OCI-LY1 (cell line): Measurements from ENCODE around the gene HOTAIR.

Experiments
- H2AFZ ChIP-seq: fragments of 200-600 bp; sonication (generic), shearing (Covaris generic); 2 replicates; pipeline ENCODE4 v1.6.0; 2014; ENCODE audit warnings: antibody characterized with exemption, mild to moderate bottlenecking, low read length
- H3F3A ChIP-seq: fragments of 200-600 bp; sonication (generic), shearing (Covaris generic); 2 replicates; pipeline ENCODE4 v1.6.0; 2014; ENCODE audit warnings: mild to moderate bottlenecking, antibody characterized with exemption, low read length, moderate library complexity; ENCODE audit not compliant: insufficient read depth
- H3K27ac ChIP-seq: fragments of 200-600 bp; sonication (generic); 2 replicates; pipeline ENCODE4 v1.5.1; 2014; ENCODE audit warnings: low read length, mixed run types, mild to moderate bottlenecking, low read depth; ENCODE audit not compliant: poor library complexity, severe bottlenecking
- H3K27me3 ChIP-seq: fragments of 200-600 bp; sonication (generic); 2 replicates; pipeline ENCODE4 v1.6.0; 2014; ENCODE audit warnings: antibody characterized with exemption, mild to moderate bottlenecking, low read length, moderate library complexity; ENCODE audit not compliant: insufficient read depth
- H3K36me3 ChIP-seq: fragments of 200-600 bp; sonication (generic); 2 replicates; pipeline ENCODE4 v1.6.1; 2014; ENCODE audit warnings: mild to moderate bottlenecking, antibody characterized with exemption, low read length, moderate library complexity, mixed read lengths; ENCODE audit not compliant: insufficient read depth
- H3K4me1 ChIP-seq: fragments of 200-600 bp; sonication (generic); 2 replicates; pipeline ENCODE4 v1.5.1; 2014; ENCODE audit warnings: mild to moderate bottlenecking, low read length, moderate library complexity; ENCODE audit not compliant: insufficient read depth, severe bottlenecking
- H3K4me2 ChIP-seq: fragments of 200-600 bp; sonication (generic), shearing (Covaris generic); 2 replicates; pipeline ENCODE4 v1.6.1; 2014; ENCODE audit warnings: low read length
- H3K4me3 ChIP-seq: fragments of 200-600 bp; sonication (generic); 2 replicates; pipeline ENCODE4 v1.5.1; 2014; ENCODE audit warnings: low read length, low read depth, mild to moderate bottlenecking, mixed read lengths; ENCODE audit not compliant: poor library complexity, severe bottlenecking
- H3K79me2 ChIP-seq: fragments of 200-600 bp; shearing (Covaris generic); 2 replicates; pipeline ENCODE4 v1.6.1; 2016; ENCODE audit warnings: mixed run types, low read length, mixed read lengths; ENCODE audit not compliant: insufficient read depth
- H3K9ac ChIP-seq: fragments of 200-600 bp; sonication (generic), shearing (Covaris generic); 2 replicates; pipeline ENCODE4 v1.6.1; 2014; ENCODE audit warnings: mild to moderate bottlenecking, low read length, mixed read lengths
- H3K9me2 ChIP-seq: fragments of 200-600 bp; sonication (generic), shearing (Covaris generic); 2 replicates; pipeline ENCODE4 v1.6.1; 2014; ENCODE audit warnings: low read depth, mild to moderate bottlenecking, low read length, mixed read lengths
- H3K9me3 ChIP-seq: fragments of 200-600 bp; shearing (Covaris generic); 2 replicates; pipeline ENCODE4 v1.6.1; 2014; ENCODE audit warnings: low read length, mixed read lengths
- H4K20me1 ChIP-seq: fragments of 200-600 bp; sonication (generic), shearing (Covaris generic); 2 replicates; pipeline ENCODE4 v1.6.0; 2016; ENCODE audit warnings: mild to moderate bottlenecking, low read length; ENCODE audit not compliant: insufficient read depth
- EZH2 ChIP-seq: fragments of 200-600 bp; sonication (generic), shearing (Covaris generic); IDR thresholded peaks from 2 replicates; pipeline ENCODE4 v1.8.0; 2017; ENCODE audit warnings: borderline replicate concordance, mixed run types, mild to moderate bottlenecking, antibody characterized with exemption, low read length, moderate library complexity, mixed read lengths
- TF ChIP-seq, protein P1 (sequence below): fragments of 200-600 bp; sonication (generic), shearing (Covaris generic); IDR thresholded peaks from 2 replicates; pipeline ENCODE4 v1.5.1; 2017; ENCODE audit warnings: mild to moderate bottlenecking, antibody characterized with exemption, low read length, moderate library complexity, mixed read lengths

The HOTAIR gene

GRCh38 chr12:53998110-53998899 is 23.6 kb upstream of the HOTAIR start:
- TF ChIP-seq, protein P1, sequence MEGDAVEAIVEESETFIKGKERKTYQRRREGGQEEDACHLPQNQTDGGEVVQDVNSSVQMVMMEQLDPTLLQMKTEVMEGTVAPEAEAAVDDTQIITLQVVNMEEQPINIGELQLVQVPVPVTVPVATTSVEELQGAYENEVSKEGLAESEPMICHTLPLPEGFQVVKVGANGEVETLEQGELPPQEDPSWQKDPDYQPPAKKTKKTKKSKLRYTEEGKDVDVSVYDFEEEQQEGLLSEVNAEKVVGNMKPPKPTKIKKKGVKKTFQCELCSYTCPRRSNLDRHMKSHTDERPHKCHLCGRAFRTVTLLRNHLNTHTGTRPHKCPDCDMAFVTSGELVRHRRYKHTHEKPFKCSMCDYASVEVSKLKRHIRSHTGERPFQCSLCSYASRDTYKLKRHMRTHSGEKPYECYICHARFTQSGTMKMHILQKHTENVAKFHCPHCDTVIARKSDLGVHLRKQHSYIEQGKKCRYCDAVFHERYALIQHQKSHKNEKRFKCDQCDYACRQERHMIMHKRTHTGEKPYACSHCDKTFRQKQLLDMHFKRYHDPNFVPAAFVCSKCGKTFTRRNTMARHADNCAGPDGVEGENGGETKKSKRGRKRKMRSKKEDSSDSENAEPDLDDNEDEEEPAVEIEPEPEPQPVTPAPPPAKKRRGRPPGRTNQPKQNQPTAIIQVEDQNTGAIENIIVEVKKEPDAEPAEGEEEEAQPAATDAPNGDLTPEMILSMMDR, result no peak
- TF ChIP-seq EZH2, result no peak
- no peaks in the 10 kb centered on the region for H3K36me3 ChIP-seq
- no peak overlapping the region for H3K9ac ChIP-seq
- H3K4me3 ChIP-seq, result no peak overlapping the region
- H3F3A ChIP-seq, result no peaks in the 10 kb centered on the region
- H3K9me2 ChIP-seq, result no peaks in the 10 kb centered on the region
- no peaks in the 10 kb centered on the region for H3K4me1 ChIP-seq
- peaks cover 16% of the 10 kb centered on the region for H3K27me3 ChIP-seq
- no peak overlapping the region for H2AFZ ChIP-seq
- H3K79me2 ChIP-seq, result no peaks in the 10 kb centered on the region
- no peaks in the 10 kb centered on the region for H4K20me1 ChIP-seq
- H3K9me3 ChIP-seq, result no peaks in the 10 kb centered on the region
- H3K27ac ChIP-seq, result no peak overlapping the region
- no peak overlapping the region for H3K4me2 ChIP-seq

- H3K36me3 ChIP-seq, result no peaks in the 10 kb centered on the region
- no peak for TF ChIP-seq EZH2
- TF ChIP-seq, protein P1, result no peak
- peaks cover 16% of the 10 kb centered on the region for H3K27me3 ChIP-seq
- H3K9me3 ChIP-seq, result no peaks in the 10 kb centered on the region
- H3K9me2 ChIP-seq, result no peaks in the 10 kb centered on the region
- H2AFZ ChIP-seq, result no peak overlapping the region
- no peaks in the 10 kb centered on the region for H4K20me1 ChIP-seq
- no peak overlapping the region for H3K9ac ChIP-seq
- H3K4me3 ChIP-seq, result no peak overlapping the region
- H3K4me1 ChIP-seq, result no peaks in the 10 kb centered on the region
- no peaks in the 10 kb centered on the region for H3F3A ChIP-seq
- no peak overlapping the region for H3K27ac ChIP-seq
- no peaks in the 10 kb centered on the region for H3K79me2 ChIP-seq
- H3K4me2 ChIP-seq, result no peak overlapping the region
Measured at GRCh38 chr12:53997204-53998109, 22.7 kb upstream of the HOTAIR start.

DNA sequence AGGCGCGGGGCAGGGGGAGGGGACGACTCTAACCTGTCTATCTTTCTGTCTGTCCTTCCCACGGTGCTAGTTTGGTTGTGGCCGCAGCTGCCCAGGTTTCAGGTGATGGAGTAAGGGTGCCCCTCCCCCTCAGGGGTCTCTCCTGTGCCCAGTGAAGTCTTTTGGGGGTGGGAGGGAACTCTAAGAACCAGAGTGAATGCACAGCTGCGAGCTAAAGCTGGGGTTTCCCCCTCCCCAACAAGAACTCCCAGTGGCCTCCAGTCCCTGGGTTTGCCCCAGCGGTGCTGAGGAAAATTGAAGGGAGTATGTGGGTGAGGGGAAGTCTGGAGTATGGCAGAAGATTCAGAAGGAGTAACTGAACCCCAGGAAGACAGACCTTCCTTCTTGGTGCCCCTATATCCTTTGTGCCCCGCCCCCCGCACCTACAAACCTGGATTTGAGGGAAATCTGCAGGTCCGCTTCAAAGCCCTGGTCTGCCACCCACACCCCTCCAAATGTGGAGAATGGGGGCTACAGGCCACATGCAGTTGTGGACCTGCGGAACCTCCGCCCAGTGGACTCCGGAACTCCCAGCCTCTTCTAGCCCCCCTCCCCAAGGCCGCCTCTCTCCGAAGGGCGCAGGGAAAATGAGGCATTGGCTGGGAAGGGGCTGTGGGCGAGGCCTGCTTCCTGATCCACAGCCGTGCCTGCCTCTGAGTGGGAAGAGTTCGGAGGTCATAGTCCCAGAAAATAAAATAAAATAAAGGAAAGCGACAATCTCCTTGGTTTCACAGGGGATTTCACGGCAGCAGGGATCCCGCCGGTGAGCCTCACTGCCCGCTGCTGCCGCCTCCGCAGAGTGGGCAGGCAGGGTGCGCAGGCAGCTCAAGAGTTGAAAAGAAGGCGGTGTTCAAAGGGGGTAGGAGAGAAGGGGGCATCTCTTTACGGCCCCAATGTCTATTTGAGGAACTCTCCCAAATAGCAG is 21.8 kb upstream of the HOTAIR start:
- no peaks in the 10 kb centered on the region for H3K4me1 ChIP-seq
- H4K20me1 ChIP-seq, result no peaks in the 10 kb centered on the region
- no peaks in the 10 kb centered on the region for H3K9me3 ChIP-seq
- H3K4me2 ChIP-seq, result peak overlapping the region; percentile 4; the same call in 1 of the 2 replicates
- H3K79me2 ChIP-seq, result no peaks in the 10 kb centered on the region
- H3K27me3 ChIP-seq, result peaks cover 16% of the 10 kb centered on the region
- no peak overlapping the region for H3K9ac ChIP-seq
- H2AFZ ChIP-seq, result no peak overlapping the region
- no peak for TF ChIP-seq EZH2
- TF ChIP-seq, protein P1, result no peak
- H3K27ac ChIP-seq, result no peak overlapping the region
- no peaks in the 10 kb centered on the region for H3K36me3 ChIP-seq
- H3K4me3 ChIP-seq, result no peak overlapping the region
- no peaks in the 10 kb centered on the region for H3K9me2 ChIP-seq
- no peaks in the 10 kb centered on the region for H3F3A ChIP-seq
